HepG2 (cell line): ENCODE measurements around the gene TMEM114. TPM values are rescaled to one million over a fixed set of nuclear protein-coding genes. Genes with fewer than 3 reads are reported as not detected.

ENCODE experiments used
- AHDC1 ChIP-seq: sonication (generic); formaldehyde crosslinking; IDR thresholded peaks from 2 replicates; pipeline ENCODE4 v1.5.1; 2020; ENCODE audit warnings: mild to moderate bottlenecking, missing genetic modification reagents, borderline replicate concordance
- CREBL2 ChIP-seq: sonication (generic); formaldehyde crosslinking; IDR thresholded peaks from 2 replicates; pipeline ENCODE4 v1.8.1; 2023; ENCODE audit warnings: missing genetic modification reagents, mild to moderate bottlenecking, borderline replicate concordance
- CREM ChIP-seq, 2 experiments: sonication (generic) in 1 of 2; formaldehyde crosslinking in 1 of 2; IDR thresholded peaks; 2 replicates each; pipeline versions ENCODE4 v1.4.0 to v1.6.1; 2016 to 2020; ENCODE audit warnings: antibody characterized with exemption in 1 of 2, mild to moderate bottlenecking in 1 of 2, missing genetic modification reagents in 1 of 2
- E2F5 ChIP-seq: sonication (generic); formaldehyde crosslinking; conservative IDR thresholded peaks from 2 replicates; pipeline ENCODE4 v1.4.0; 2020; ENCODE audit warnings: missing genetic modification reagents
- GATA4 ChIP-seq: sonication (generic); IDR thresholded peaks from 2 replicates; pipeline ENCODE4 v1.6.1; 2016; ENCODE audit warnings: antibody characterized with exemption, low read depth, borderline replicate concordance
- HNRNPH1 ChIP-seq: fragments of 200-400 bp; formaldehyde crosslinking; optimal IDR thresholded peaks from 2 replicates; pipeline ENCODE3; 2017; ENCODE audit warnings: mild to moderate bottlenecking, low read depth, low read length
- KDM5B ChIP-seq: sonication (generic); formaldehyde crosslinking; IDR thresholded peaks from 2 replicates; pipeline ENCODE4 v1.4.0; 2020; ENCODE audit warnings: missing genetic modification reagents, mild to moderate bottlenecking, borderline replicate concordance
- KLF13 ChIP-seq: sonication (generic); formaldehyde crosslinking; IDR thresholded peaks from 2 replicates; pipeline ENCODE4 v1.4.0; 2020; ENCODE audit warnings: mild to moderate bottlenecking, missing genetic modification reagents
- PLSCR1 ChIP-seq: sonication (generic); formaldehyde crosslinking; IDR thresholded peaks from 2 replicates; pipeline ENCODE4 v1.5.0; 2020; ENCODE audit warnings: missing genetic modification reagents, mild to moderate bottlenecking, borderline replicate concordance
- TFE3 ChIP-seq: IDR thresholded peaks from 2 replicates; pipeline ENCODE4 v1.6.1; 2016
- USF2 ChIP-seq, 2 experiments: sonication (generic) in 1 of 2; formaldehyde crosslinking in 1 of 2; IDR thresholded peaks; 2 replicates each; pipeline versions ENCODE4 v1.5.1 to v1.6.1; 2011 to 2020; ENCODE audit warnings: borderline replicate concordance in 1 of 2, low read depth in 1 of 2, low read length in 1 of 2, mild to moderate bottlenecking in 1 of 2, missing genetic modification reagents in 1 of 2, moderate library complexity in 1 of 2
- YEATS2 ChIP-seq: sonication (generic); formaldehyde crosslinking; IDR thresholded peaks from 2 replicates; pipeline ENCODE4 v1.4.0; 2020; ENCODE audit warnings: missing genetic modification reagents, borderline replicate concordance
- ZNF432 ChIP-seq: sonication (generic); formaldehyde crosslinking; IDR thresholded peaks from 2 replicates; pipeline ENCODE4 v1.5.0; 2020; ENCODE audit warnings: missing genetic modification reagents, mild to moderate bottlenecking, borderline replicate concordance
- ZNF567 ChIP-seq: sonication (generic); formaldehyde crosslinking; IDR thresholded peaks from 2 replicates; pipeline ENCODE4 v1.8.1; 2023; ENCODE audit warnings: mild to moderate bottlenecking, missing genetic modification reagents, borderline replicate concordance
- ZNF768 ChIP-seq: sonication (generic); formaldehyde crosslinking; IDR thresholded peaks from 2 replicates; pipeline ENCODE4 v1.4.0; 2020; ENCODE audit warnings: missing genetic modification reagents
- ZNF782 ChIP-seq: sonication (generic); formaldehyde crosslinking; IDR thresholded peaks from 2 replicates; pipeline ENCODE4 v1.4.0; 2020; ENCODE audit warnings: missing genetic modification reagents, mild to moderate bottlenecking, borderline replicate concordance
- polyA plus RNA-seq, 8 experiments: library from polyadenylated mRNA; depleted of rRNA in 3 of 8; stranded (reverse) in 7 of 8; unstranded in 1 of 8; fragments of >200 nt; fragmentation: Illumina TruSeq in 4 of 8; extraction: Trizol in 4 of 8; gene quantifications; 2 replicates each; pipeline versions ENCODE4 v1.2.1 to v1.2.3, GENCODE V29; 2011 to 2016; ENCODE audit warnings: low read depth in 4 of 8, missing spikeins in 1 of 8, mixed read lengths in 1 of 8; ENCODE audit not compliant: insufficient read depth in 1 of 8
- total RNA-seq, 5 experiments: library from RNA; depleted of rRNA; stranded (reverse); fragments of >200 nt; fragmentation: Illumina TruSeq; extraction: Trizol; gene quantifications; 2 replicates each; pipeline ENCODE4 v1.2.3, GENCODE V29; 2016; ENCODE audit warnings: low read depth in 1 of 5

Gene TMEM114
- total and polyA plus RNA-seq, 2 of the 13 experiments (the other 11 are each of a cell fraction or from before 2014, with no cell fraction given): not detected

GRCh38 chr16:8630255-8630953 lies 40.1 kb upstream of the TMEM114 start (continued):
- TF ChIP-seq CREBL2 (CRISPR knock-in tag) (no peak), TFE3 (CRISPR knock-in tag) (no peak), USF2 (IDR thresholded peaks at IDR 0.05; ENCODE audit: low read depth, low read length) (no peak), USF2 (CRISPR knock-in tag; IDR thresholded peaks at IDR 0.05; ENCODE audit: borderline replicate concordance) (no peak), HNRNPH1 (no peak), CREM (IDR thresholded peaks at IDR 0.05) (no peak), CREM (CRISPR knock-in tag; IDR thresholded peaks at IDR 0.05) (no peak), GATA4 (no peak), YEATS2 (CRISPR knock-in tag) (no peak), KDM5B (CRISPR knock-in tag) (no peak), E2F5 (no peak), ZNF768 (CRISPR knock-in tag) (no peak), KLF13 (CRISPR knock-in tag) (no peak), ZNF432 (CRISPR knock-in tag) (no peak), ZNF567 (CRISPR knock-in tag) (no peak), AHDC1 (CRISPR knock-in tag) (0 out of 2 replicates have a peak, but pooled peaks have one; percentile 26), ZNF782 (CRISPR knock-in tag) (no peak), PLSCR1 (CRISPR knock-in tag) (no peak)
